NB4 (cell line): Measurements from ENCODE around the gene LRRC14B.
"Not testable (repeated sequence)": the region's sequence is repeated elsewhere in the genome, so short reads cannot be mapped to it uniquely, and the experiment has no call there.

Experiments
- DNase-seq: peaks from one replicate; pipeline ENCODE4 v3.0.0; 2010; ENCODE audit warnings: low read depth
- H3K4me3 ChIP-seq: one replicate; pipeline ENCODE4 v1.5.1; 2011; ENCODE audit warnings: mild to moderate bottlenecking, low read depth, low read length, moderate library complexity
- CTCF ChIP-seq: IDR thresholded peaks from one replicate; pipeline ENCODE4 v1.5.1; 2012; ENCODE audit warnings: low read depth, low read length
- MYC ChIP-seq: IDR thresholded peaks from 2 replicates; pipeline ENCODE4 v1.6.1; 2011; ENCODE audit warnings: low read depth, low read length
- POLR2A ChIP-seq: IDR thresholded peaks from 2 replicates; pipeline ENCODE4 v1.6.1; 2011; ENCODE audit warnings: mild to moderate bottlenecking; ENCODE audit not compliant: insufficient read length; ENCODE audit errors: extremely low read depth
- TF ChIP-seq, protein P1 (sequence below): IDR thresholded peaks from 2 replicates; pipeline ENCODE4 v1.6.1; 2011; ENCODE audit warnings: low read depth, low read length

LRRC14B gene

GRCh38 chr5:213803-214395 lies 22.6 kb downstream of the LRRC14B start:
- no peak for TF ChIP-seq CTCF
- TF ChIP-seq, protein P1, sequence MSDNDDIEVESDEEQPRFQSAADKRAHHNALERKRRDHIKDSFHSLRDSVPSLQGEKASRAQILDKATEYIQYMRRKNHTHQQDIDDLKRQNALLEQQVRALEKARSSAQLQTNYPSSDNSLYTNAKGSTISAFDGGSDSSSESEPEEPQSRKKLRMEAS: no peak
- no peak for TF ChIP-seq POLR2A
- TF ChIP-seq MYC: no peak
- no peak for DNase-seq
- H3K4me3 ChIP-seq: no peak overlapping the region

GRCh38 chr5:215256-215655 lies 24.0 kb downstream of the LRRC14B start:
- not testable (repeated sequence) for H3K4me3 ChIP-seq, DNase-seq

- not testable (repeated sequence) for DNase-seq, H3K4me3 ChIP-seq
These were observed 24.8 kb downstream of the LRRC14B start for GRCh38 chr5:216076-216475.

- H3K4me3 ChIP-seq: peak within 1 kb of the TSS; percentile 96
- peak; percentile 33; the same call in 1 of the 2 replicates for TF ChIP-seq MYC
- TF ChIP-seq, protein P1: peak; percentile 56; the same call in 1 of the 2 replicates
- peak; percentile 46 for TF ChIP-seq CTCF
- TF ChIP-seq POLR2A: peak; percentile 96
- DNase-seq: peak; percentile 94
These were observed 26.5 kb downstream of the LRRC14B start, which contains the start of the genes CCDC127 and SDHA for GRCh38 chr5:217494-218456. Gene CCDC127, minus strand, starts transcription at chr5:218153. Its CDS starts 1,304 bp downstream, at chr5:216849. Gene SDHA, plus strand, starts transcription at chr5:218320. Its CDS starts 36 bp downstream, at chr5:218356.

DNA sequence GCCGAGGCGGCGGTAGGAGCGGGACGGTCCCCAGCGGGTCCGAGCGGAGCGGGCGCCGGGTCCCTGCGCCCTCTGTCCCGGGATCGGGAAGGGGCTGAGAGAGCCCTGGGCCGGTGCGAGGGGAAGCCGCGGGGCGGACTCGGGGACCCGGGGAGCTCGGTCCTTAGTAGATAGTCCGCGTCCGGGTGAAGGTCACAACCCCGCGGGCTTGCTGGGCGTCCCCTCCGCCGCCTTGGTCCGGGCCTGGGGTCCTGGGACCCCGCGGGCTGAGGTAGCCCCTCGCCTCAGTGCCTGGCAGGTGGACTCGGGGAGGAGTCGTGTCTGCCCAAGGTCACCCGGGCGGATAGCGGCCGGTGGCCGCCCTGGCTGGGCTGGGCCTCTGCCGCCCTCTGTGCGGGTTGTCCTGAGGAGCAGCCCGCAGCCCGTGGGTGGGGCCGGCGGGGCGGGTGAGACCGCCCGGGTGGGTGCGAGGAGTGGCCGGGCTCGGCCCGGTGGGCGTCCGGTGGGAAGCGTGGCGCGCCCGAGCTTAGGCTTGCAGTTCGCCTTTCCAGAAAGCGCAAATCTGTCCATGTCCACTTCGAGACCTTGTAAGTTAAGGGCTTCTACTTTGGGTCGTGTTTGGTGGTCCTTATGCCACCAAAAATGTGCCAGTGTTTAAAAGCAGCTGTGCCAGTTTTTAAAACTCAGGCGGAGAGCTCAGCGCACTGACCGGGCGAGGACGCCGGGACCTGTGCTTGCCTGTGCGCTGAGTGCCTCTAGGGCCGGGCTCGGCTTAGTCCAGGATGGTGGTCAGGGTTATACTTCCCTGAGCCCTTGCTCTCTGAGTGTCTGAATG lies 27.4 kb downstream of the LRRC14B start:
- TF ChIP-seq, protein P1: no peak
- TF ChIP-seq MYC: no peak
- TF ChIP-seq POLR2A: no peak
- TF ChIP-seq CTCF: no peak
- peak overlapping the region; percentile 96 for H3K4me3 ChIP-seq
- DNase-seq: peak; percentile 69

GRCh38 chr5:219460-219863 lies 28.2 kb downstream of the LRRC14B start:
- peak; percentile 57 for DNase-seq
- TF ChIP-seq POLR2A (no peak), CTCF (no peak), MYC (no peak)
- TF ChIP-seq, protein P1: no peak
- H3K4me3 ChIP-seq: peak overlapping the region; percentile 96
